DMS153 treated with DMSO at 0.1 percent for 48 hours (cell line): ENCODE results near the gene SCARF1.

Experiments used
- DNase-seq: peaks from one replicate; lab custom pipeline; 2025; ENCODE audit not compliant: unreplicated experiment; lab: John Stamatoyannopoulos, UW

The SCARF1 gene

GRCh38 chr17:1604831-1605528 lies 40.6 kb downstream of the SCARF1 start:
- DNase-seq, result no peak

GRCh38 chr17:1601571-1601970 lies 44.0 kb downstream of the SCARF1 start:
- DNase-seq, result no peak

- no peak for DNase-seq
Observed at GRCh38 chr17:1598399-1599095, 47.0 kb downstream of the SCARF1 start.

- DNase-seq, result no peak
Observed at GRCh38 chr17:1597861-1598342, 47.6 kb downstream of the SCARF1 start.

GRCh38 chr17:1593630-1593931 lies 52.0 kb downstream of the SCARF1 start:
- no peak for DNase-seq

- DNase-seq, result no peak
Observed at GRCh38 chr17:1592751-1593629, 52.5 kb downstream of the SCARF1 start.

GRCh38 chr17:1591474-1592090 lies 54.0 kb downstream of the SCARF1 start:
- DNase-seq, result no peak

- DNase-seq, result no peak
Observed at GRCh38 chr17:1590747-1591473, 54.6 kb downstream of the SCARF1 start.

- DNase-seq, result no peak
Observed at GRCh38 chr17:1590029-1590746, 55.3 kb downstream of the SCARF1 start.

GRCh38 chr17:1588821-1589585 lies 56.5 kb downstream of the SCARF1 start:
- no peak for DNase-seq

- DNase-seq, result no peak
Observed at GRCh38 chr17:1584167-1584566, 61.4 kb downstream of the SCARF1 start.
